Tibial nerve (tissue), 4 donors: ENCODE results near the gene POLR3C.

ENCODE experiments used
- EP300 ChIP-seq, 2 donors: sonication (generic); formaldehyde crosslinking; IDR thresholded peaks; one replicate each; pipeline ENCODE4 v1.6.1; 2017; ENCODE audit warnings: antibody characterized with exemption in 2 of 2, mild to moderate bottlenecking in 1 of 2
- POLR2A ChIP-seq, 2 donors: fragments of 450-650 bp; IDR thresholded peaks; one replicate each; pipeline ENCODE4 v1.6.1; 2017; ENCODE audit warnings: antibody characterized with exemption in 2 of 2, mild to moderate bottlenecking in 2 of 2, moderate library complexity in 2 of 2
- TF ChIP-seq, protein P1 (sequence below), 5 experiments: fragments of 200-600 bp in 3 of 5; fragments of 450-650 bp in 2 of 5; sonication (generic) in 3 of 5; IDR thresholded peaks; one replicate each; pipeline ENCODE4 v1.5.1; 2016 to 2019; ENCODE audit warnings: antibody characterized with exemption in 5 of 5, mild to moderate bottlenecking in 3 of 5, moderate library complexity in 2 of 5

DNA sequence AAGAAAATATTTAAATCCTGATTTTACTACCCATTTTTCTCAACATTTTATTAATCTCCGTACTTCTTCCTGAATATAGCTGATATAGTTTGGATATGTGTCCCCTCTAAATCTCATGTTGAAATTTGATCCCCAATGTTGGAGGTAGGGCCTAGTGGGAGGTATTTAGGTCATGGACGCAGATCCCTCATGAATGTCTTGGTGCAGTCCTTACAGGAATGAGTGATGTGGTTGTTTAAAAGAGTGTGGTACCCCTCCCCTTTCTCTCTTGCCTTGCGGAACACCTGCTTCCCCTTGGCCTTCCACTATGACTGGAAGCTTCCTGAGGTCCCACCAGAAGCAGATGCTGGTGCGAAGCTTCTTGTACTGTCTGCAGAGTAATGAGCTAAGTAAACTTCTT lies 17.6 kb upstream of the POLR3C start:
- TF ChIP-seq, protein P1, sequence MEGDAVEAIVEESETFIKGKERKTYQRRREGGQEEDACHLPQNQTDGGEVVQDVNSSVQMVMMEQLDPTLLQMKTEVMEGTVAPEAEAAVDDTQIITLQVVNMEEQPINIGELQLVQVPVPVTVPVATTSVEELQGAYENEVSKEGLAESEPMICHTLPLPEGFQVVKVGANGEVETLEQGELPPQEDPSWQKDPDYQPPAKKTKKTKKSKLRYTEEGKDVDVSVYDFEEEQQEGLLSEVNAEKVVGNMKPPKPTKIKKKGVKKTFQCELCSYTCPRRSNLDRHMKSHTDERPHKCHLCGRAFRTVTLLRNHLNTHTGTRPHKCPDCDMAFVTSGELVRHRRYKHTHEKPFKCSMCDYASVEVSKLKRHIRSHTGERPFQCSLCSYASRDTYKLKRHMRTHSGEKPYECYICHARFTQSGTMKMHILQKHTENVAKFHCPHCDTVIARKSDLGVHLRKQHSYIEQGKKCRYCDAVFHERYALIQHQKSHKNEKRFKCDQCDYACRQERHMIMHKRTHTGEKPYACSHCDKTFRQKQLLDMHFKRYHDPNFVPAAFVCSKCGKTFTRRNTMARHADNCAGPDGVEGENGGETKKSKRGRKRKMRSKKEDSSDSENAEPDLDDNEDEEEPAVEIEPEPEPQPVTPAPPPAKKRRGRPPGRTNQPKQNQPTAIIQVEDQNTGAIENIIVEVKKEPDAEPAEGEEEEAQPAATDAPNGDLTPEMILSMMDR (IDR thresholded peaks at IDR 0.05): no peak
- TF ChIP-seq POLR2A (IDR thresholded peaks at IDR 0.05) (no peak), EP300 (IDR thresholded peaks at IDR 0.05) (no peak)
